ENCODE results near the gene LPP. TPM values are rescaled to one million over a fixed set of nuclear protein-coding genes. Genes with fewer than 3 reads are reported as not detected.

The LPP gene
- total and polyA plus RNA-seq, 4 donors, result 11.1 to 219 (median 66.5) TPM

GRCh38 chr3:188729422-188729821 is 575.5 kb downstream of the LPP start:
- peaks cover 0 to 6% (median 0%) of the 10 kb centered on the region in 5 donors for H3K4me1 ChIP-seq (ENCODE audit: control insufficient read depth in 5 of 5, insufficient read depth in 5 of 5, low read length in 5 of 5)
- H3K9me3 ChIP-seq (ENCODE audit: control insufficient read depth in 4 of 4, insufficient read depth in 3 of 4, low read length in 3 of 4), result no peaks in the 10 kb centered on the region
- H3K27ac ChIP-seq (ENCODE audit: low read depth in 1 of 2, low read length in 1 of 2), result no peak overlapping the region
- TF ChIP-seq, protein P1, sequence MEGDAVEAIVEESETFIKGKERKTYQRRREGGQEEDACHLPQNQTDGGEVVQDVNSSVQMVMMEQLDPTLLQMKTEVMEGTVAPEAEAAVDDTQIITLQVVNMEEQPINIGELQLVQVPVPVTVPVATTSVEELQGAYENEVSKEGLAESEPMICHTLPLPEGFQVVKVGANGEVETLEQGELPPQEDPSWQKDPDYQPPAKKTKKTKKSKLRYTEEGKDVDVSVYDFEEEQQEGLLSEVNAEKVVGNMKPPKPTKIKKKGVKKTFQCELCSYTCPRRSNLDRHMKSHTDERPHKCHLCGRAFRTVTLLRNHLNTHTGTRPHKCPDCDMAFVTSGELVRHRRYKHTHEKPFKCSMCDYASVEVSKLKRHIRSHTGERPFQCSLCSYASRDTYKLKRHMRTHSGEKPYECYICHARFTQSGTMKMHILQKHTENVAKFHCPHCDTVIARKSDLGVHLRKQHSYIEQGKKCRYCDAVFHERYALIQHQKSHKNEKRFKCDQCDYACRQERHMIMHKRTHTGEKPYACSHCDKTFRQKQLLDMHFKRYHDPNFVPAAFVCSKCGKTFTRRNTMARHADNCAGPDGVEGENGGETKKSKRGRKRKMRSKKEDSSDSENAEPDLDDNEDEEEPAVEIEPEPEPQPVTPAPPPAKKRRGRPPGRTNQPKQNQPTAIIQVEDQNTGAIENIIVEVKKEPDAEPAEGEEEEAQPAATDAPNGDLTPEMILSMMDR (IDR thresholded peaks at IDR 0.05; ENCODE audit: control extremely low read depth, extremely low read depth), result no peak
- ATAC-seq (ENCODE audit: insufficient read depth, low FRiP score), result no peak
- 92 to 100% methylated on average over 1 of the region's 1 CpG for WGBS, 2 donors
- no peaks in the 10 kb centered on the region for H3K36me3 ChIP-seq (ENCODE audit: control insufficient read depth in 4 of 4, insufficient read depth in 4 of 4, low read length in 4 of 4)
- H3K9ac ChIP-seq (ENCODE audit: insufficient read depth in 1 of 2, low read length in 2 of 2), result no peak overlapping the region
- DNase-seq, result no peak
- no peaks in the 10 kb centered on the region for H3K27me3 ChIP-seq (ENCODE audit: control insufficient read depth in 3 of 3, insufficient read depth in 3 of 3, low read length in 2 of 3)
- H3K4me3 ChIP-seq, result no peak overlapping the region

DNA sequence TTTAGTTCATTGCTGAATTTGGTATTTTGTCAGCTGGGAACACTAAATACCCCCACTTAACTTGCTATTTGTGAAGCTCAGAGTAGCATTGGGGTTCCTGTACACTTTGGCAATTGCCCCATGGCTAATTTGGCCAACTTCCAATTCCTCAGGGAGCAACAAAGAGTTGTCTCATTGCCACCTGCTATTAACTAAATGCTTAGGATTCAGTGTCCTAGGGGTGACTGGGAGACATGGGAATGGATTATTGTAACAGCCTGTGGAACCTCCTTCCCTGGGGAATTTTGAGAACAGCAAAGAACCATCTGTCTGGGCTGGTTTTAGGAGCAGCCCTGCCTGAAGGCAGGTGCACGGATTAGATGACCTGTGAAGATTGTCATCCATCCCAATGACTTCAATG is 580.4 kb downstream of the LPP start:
- no peak overlapping the region for H3K4me3 ChIP-seq
- H3K9ac ChIP-seq (ENCODE audit: insufficient read depth in 1 of 2, low read length in 2 of 2), result no peak overlapping the region
- TF ChIP-seq, protein P1 (IDR thresholded peaks at IDR 0.05; ENCODE audit: control extremely low read depth, extremely low read depth), result no peak
- H3K9me3 ChIP-seq (ENCODE audit: control insufficient read depth in 4 of 4, insufficient read depth in 3 of 4, low read length in 3 of 4), result no peaks in the 10 kb centered on the region
- peaks cover 0 to 6% (median 0%) of the 10 kb centered on the region in 5 donors for H3K4me1 ChIP-seq (ENCODE audit: control insufficient read depth in 5 of 5, insufficient read depth in 5 of 5, low read length in 5 of 5)
- DNase-seq (no peak), ATAC-seq (ENCODE audit: insufficient read depth, low FRiP score) (no peak)
- no peaks in the 10 kb centered on the region for H3K36me3 ChIP-seq (ENCODE audit: control insufficient read depth in 4 of 4, insufficient read depth in 4 of 4, low read length in 4 of 4)
- no peak overlapping the region for H3K27ac ChIP-seq (ENCODE audit: low read depth in 1 of 2, low read length in 1 of 2)
- H3K27me3 ChIP-seq (ENCODE audit: control insufficient read depth in 3 of 3, insufficient read depth in 3 of 3, low read length in 2 of 3), result no peaks in the 10 kb centered on the region
- 89 to 99% methylated on average over 1 of the region's 1 CpG for WGBS, 2 donors

DNA sequence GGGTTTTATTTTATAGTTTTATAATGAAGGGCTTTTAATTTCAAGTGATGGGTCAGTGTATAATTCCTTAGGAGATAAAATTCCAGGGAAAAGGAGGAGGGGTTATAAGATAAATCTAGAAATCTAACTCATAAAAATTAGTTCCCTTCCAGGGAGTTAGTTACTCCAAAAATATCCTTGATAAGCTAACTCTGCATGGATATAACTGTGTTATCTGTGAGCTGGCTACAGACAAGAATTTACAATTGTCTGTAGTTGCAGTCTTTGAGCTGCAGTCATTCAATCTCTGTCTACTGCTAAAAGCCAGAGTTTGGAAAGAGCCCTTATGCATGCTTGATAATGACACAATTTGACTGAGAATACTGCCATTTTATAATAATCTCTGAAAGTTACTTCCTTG is 585.6 kb downstream of the LPP start:
- Histone ChIP-seq H3K4me1 (ENCODE audit: control insufficient read depth in 5 of 5, insufficient read depth in 5 of 5, low read length in 5 of 5) (peaks cover 0 to 9% (median 0%) of the 10 kb centered on the region in 5 donors), H3K9ac (ENCODE audit: insufficient read depth in 1 of 2, low read length in 2 of 2) (no peak overlapping the region), H3K27me3 (ENCODE audit: control insufficient read depth in 3 of 3, insufficient read depth in 3 of 3, low read length in 2 of 3) (no peaks in the 10 kb centered on the region), H3K9me3 (ENCODE audit: control insufficient read depth in 4 of 4, insufficient read depth in 3 of 4, low read length in 3 of 4) (no peaks in the 10 kb centered on the region), H3K27ac (ENCODE audit: low read depth in 1 of 2, low read length in 1 of 2) (no peak overlapping the region), H3K4me3 (no peak overlapping the region), H3K36me3 (ENCODE audit: control insufficient read depth in 4 of 4, insufficient read depth in 4 of 4, low read length in 4 of 4) (no peaks in the 10 kb centered on the region)
- no peak for DNase-seq
- no peak for ATAC-seq (ENCODE audit: insufficient read depth, low FRiP score)
- TF ChIP-seq, protein P1 (IDR thresholded peaks at IDR 0.05; ENCODE audit: control extremely low read depth, extremely low read depth), result no peak

GRCh38 chr3:188740010-188740409 is 586.1 kb downstream of the LPP start:
- H3K27me3 ChIP-seq (ENCODE audit: control insufficient read depth in 3 of 3, insufficient read depth in 3 of 3, low read length in 2 of 3), result no peaks in the 10 kb centered on the region
- peaks cover 0 to 9% (median 0%) of the 10 kb centered on the region in 5 donors for H3K4me1 ChIP-seq (ENCODE audit: control insufficient read depth in 5 of 5, insufficient read depth in 5 of 5, low read length in 5 of 5)
- TF ChIP-seq, protein P1 (IDR thresholded peaks at IDR 0.05; ENCODE audit: control extremely low read depth, extremely low read depth), result no peak
- no peaks in the 10 kb centered on the region for H3K9me3 ChIP-seq (ENCODE audit: control insufficient read depth in 4 of 4, insufficient read depth in 3 of 4, low read length in 3 of 4)
- no peak overlapping the region for H3K9ac ChIP-seq (ENCODE audit: insufficient read depth in 1 of 2, low read length in 2 of 2)
- WGBS, 2 donors, result 91 to 93% methylated on average over 1 of the region's 1 CpG
- no peak overlapping the region for H3K4me3 ChIP-seq
- no peak overlapping the region for H3K27ac ChIP-seq (ENCODE audit: low read depth in 1 of 2, low read length in 1 of 2)
- ATAC-seq (ENCODE audit: insufficient read depth, low FRiP score) (no peak), DNase-seq (no peak)
- H3K36me3 ChIP-seq (ENCODE audit: control insufficient read depth in 4 of 4, insufficient read depth in 4 of 4, low read length in 4 of 4), result no peaks in the 10 kb centered on the region
